GM20000 (cell line): Measurements from ENCODE around the gene CHSY1.
"Not testable (repeated sequence)": the region's sequence is repeated elsewhere in the genome, so short reads cannot be mapped to it uniquely, and the experiment has no call there.

Experiments used
- DNase-seq: peaks from one replicate; pipeline ENCODE4 v3.0.0; 2012; ENCODE audit warnings: low spot score
- CTCF ChIP-seq: IDR thresholded peaks from 2 replicates; pipeline ENCODE4 v1.5.1; 2012; ENCODE audit warnings: mild to moderate bottlenecking, control low read depth; ENCODE audit errors: extremely low read depth, missing control alignments

Gene CHSY1

DNA sequence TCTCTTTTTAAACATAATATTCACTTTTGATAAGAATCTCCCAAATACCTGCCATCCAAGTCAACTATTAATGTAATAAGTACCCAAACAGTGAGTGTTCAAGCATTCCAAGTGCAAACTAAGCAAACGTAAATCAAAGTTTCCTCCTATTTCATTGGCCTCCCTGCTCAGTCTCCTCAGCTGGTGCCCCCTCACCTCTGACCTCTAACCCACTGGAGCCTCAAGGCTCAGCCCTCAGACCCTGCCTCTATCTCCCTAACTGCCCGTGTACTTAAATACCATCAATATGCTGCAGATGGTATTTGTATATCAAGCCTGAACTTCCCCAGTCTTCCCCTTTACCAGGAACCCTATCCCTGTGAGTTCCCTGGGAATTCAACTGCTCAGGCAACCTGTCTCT is 31.8 kb downstream of the CHSY1 start:
- TF ChIP-seq CTCF = no peak

DNA sequence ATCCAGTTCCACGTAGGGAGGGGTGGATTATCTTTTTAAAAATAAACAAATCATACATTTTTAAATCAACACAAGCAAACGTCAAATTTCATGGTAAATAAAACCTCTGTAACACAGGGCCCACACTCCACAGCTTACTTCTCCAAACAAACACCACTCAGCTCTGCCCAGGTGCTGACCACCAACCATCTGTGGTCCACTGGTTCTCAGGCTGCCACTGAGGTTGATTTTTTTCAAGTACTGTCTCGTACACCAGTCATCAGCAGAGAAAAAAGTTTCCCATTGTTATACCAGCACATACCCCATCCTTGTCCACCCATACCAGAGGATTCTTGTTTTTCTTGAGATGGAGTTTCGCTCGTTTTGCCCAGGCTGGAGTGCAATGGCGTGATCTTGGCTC is 32.4 kb downstream of the CHSY1 start:
- no peak for TF ChIP-seq CTCF
- DNase-seq = no peak

More for the DNA sequence above, 31.8 kb downstream of the CHSY1 start:
- no peak for DNase-seq

- no peak for TF ChIP-seq CTCF
- DNase-seq = no peak
Observed at GRCh38 chr15:101217446-101217845, 34.4 kb downstream of the CHSY1 start.

DNA sequence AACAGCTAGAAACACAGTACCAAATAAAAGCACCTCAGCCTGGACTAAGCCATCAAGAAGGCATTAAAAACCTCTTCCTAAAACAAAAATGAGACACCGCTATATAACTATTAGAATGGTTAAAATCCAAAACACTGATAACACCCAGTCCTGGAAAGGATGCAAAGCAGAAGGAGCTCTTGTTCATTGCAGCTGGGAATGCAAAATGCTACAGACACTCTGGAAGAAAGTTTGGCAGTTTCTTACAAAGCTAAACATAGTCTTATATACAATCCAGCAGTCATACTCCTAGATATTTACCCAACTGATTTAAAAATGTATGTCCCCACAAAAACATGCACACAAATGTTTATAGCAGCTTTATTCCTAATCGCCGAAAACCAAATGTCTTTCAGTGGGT is 35.7 kb downstream of the CHSY1 start:
- no peak for TF ChIP-seq CTCF
- DNase-seq = no peak

GRCh38 chr15:101215681-101216080 is 36.2 kb downstream of the CHSY1 start:
- no peak for TF ChIP-seq CTCF

DNA sequence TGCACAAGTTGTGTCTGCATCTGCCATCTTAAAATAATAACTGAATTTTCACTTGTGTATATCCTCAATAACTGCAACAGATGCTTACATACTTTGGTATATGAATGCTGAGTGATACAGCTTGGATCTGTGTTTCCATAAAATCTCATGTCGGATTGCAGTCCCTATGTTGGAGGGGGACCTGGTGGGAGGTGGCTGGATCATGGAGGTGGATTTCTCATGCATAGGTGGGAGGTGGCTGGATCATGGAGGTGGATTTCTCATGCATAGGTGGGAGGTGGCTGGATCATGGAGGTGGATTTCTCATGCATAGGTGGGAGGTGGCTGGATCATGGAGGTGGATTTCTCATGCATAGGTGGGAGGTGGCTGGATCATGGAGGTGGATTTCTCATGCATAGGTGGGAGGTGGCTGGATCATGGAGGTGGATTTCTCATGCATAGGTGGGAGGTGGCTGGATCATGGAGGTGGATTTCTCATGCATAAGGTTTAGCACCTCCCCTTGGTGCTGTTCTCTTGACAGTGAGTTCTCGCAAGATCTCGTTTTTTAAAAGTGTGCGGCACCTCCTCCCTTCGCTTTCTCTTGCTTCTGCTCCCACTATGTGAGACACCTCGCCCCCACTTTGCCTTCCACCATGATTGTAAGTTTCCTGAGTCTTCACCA is 37.3 kb downstream of the CHSY1 start:
- DNase-seq = not testable (repeated sequence)

More at GRCh38 chr15:101215681-101216080, 36.2 kb downstream of the CHSY1 start:
- DNase-seq = no peak

DNA sequence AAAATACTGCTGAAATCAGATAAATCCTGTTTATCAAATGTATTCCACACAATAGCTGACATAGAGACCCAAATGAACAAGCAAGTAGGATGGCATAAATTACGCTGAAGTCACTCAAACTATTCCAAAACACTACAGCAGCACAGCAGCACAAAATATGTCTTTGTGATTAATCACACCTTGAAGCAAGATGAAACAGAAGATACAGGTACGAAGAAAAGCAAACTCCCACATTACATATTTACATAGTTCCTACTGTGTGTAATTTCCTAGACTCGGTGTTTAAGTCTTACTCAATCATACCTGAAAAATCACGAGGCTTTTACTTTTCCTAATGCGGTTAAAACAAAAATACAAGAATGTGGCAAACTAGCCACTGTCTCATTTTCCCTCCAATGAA is 38.3 kb downstream of the CHSY1 start:
- TF ChIP-seq CTCF = no peak
- DNase-seq = no peak

- TF ChIP-seq CTCF = no peak
Observed at GRCh38 chr15:101213147-101213546, 38.7 kb downstream of the CHSY1 start.

More at GRCh38 chr15:101213147-101213546, 38.7 kb downstream of the CHSY1 start:
- DNase-seq = no peak
